Loucy (cell line): ENCODE results near the gene CENPO.

Experiments
- H2AFZ ChIP-seq: fragments of 200-600 bp; sonication (generic); 2 replicates; pipeline ENCODE4 v1.6.0; 2016; ENCODE audit warnings: antibody characterized with exemption, mild to moderate bottlenecking, low read length, moderate library complexity
- H3F3A ChIP-seq: fragments of 200-600 bp; 2 replicates; pipeline ENCODE4 v1.6.0; 2016; ENCODE audit warnings: antibody characterized with exemption, low read depth, mild to moderate bottlenecking
- H3K27me3 ChIP-seq: fragments of 200-600 bp; sonication (generic); 2 replicates; pipeline ENCODE4 v1.6.1; 2014; ENCODE audit warnings: low read length, mild to moderate bottlenecking; ENCODE audit not compliant: insufficient read depth, poor library complexity, severe bottlenecking
- H3K36me3 ChIP-seq: fragments of 200-600 bp; sonication (generic); 2 replicates; pipeline ENCODE4 v1.6.1; 2016; ENCODE audit warnings: low read length; ENCODE audit not compliant: insufficient read depth
- H3K4me1 ChIP-seq: fragments of 200-600 bp; sonication (generic); 2 replicates; pipeline ENCODE4 v1.5.1; 2014; ENCODE audit warnings: low read length, mild to moderate bottlenecking; ENCODE audit not compliant: insufficient read depth, poor library complexity, severe bottlenecking
- H3K4me2 ChIP-seq: fragments of 200-600 bp; sonication (generic); 2 replicates; pipeline ENCODE4 v1.6.0; 2014; ENCODE audit warnings: antibody characterized with exemption, low read length, low read depth, mild to moderate bottlenecking; ENCODE audit not compliant: poor library complexity, severe bottlenecking
- H3K4me3 ChIP-seq: fragments of 200-600 bp; sonication (generic); 2 replicates; pipeline ENCODE4 v1.5.1; 2014; ENCODE audit warnings: low read length, mild to moderate bottlenecking, mixed read lengths; ENCODE audit not compliant: poor library complexity, severe bottlenecking
- H3K79me2 ChIP-seq: fragments of 200-600 bp; sonication (generic); 2 replicates; pipeline ENCODE4 v1.6.1; 2014; ENCODE audit warnings: low read length; ENCODE audit not compliant: insufficient read depth
- H3K9ac ChIP-seq: fragments of 200-600 bp; sonication (generic); 2 replicates; pipeline ENCODE4 v1.6.0; 2014; ENCODE audit warnings: mild to moderate bottlenecking, low read depth, low read length, moderate library complexity; ENCODE audit not compliant: poor library complexity, severe bottlenecking
- H3K9me2 ChIP-seq: fragments of 200-600 bp; sonication (generic); replicated peaks from 2 replicates; pipeline ENCODE4 v1.6.1; 2016; ENCODE audit warnings: low read depth, low read length, mixed read lengths
- H3K9me3 ChIP-seq: fragments of 200-600 bp; sonication (generic); 2 replicates; pipeline ENCODE4 v1.6.1; 2014; ENCODE audit warnings: mild to moderate bottlenecking, antibody characterized with exemption, low read length, low read depth; ENCODE audit not compliant: insufficient read depth
- H4K20me1 ChIP-seq: fragments of 200-600 bp; sonication (generic); 2 replicates; pipeline ENCODE4 v1.6.0; 2014; ENCODE audit warnings: antibody characterized with exemption, low read length, mild to moderate bottlenecking; ENCODE audit not compliant: insufficient read depth, poor library complexity, severe bottlenecking
- CTCF ChIP-seq: fragments of 200-600 bp; sonication (generic); conservative IDR thresholded peaks from 2 replicates; pipeline ENCODE4 v1.5.1; 2014; ENCODE audit warnings: mild to moderate bottlenecking, antibody characterized with exemption, low read length
- EZH2phosphoT487 ChIP-seq: fragments of 200-600 bp; IDR thresholded peaks from 2 replicates; pipeline ENCODE4 v1.6.1; 2018; ENCODE audit warnings: antibody characterized with exemption, mild to moderate bottlenecking, moderate library complexity, borderline replicate concordance

CENPO gene

DNA sequence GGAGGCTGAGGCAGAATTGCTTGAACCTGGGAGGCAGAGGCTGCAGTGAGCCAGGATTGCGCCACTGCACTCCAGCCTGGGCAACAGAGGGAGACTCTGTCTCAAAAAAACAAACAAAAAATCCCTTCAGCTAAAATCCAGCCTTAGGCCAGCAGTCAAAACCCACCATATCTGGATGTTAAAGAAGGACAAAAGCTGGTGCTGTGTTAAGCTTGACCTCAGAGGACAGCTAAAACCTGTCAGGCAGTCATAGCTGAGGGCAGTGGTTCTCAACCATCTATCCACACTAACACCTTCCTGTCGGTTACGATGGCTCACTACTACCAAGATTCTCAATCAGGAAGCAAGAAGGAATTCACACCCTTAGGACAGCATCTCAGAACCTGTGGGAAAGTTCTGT is 9.6 kb upstream of the CENPO start:
- Histone ChIP-seq H3K27me3 (no peaks in the 10 kb centered on the region), H3K4me3 (no peak overlapping the region), H3K79me2 (no peaks in the 10 kb centered on the region), H3K4me2 (no peak overlapping the region), H4K20me1 (no peaks in the 10 kb centered on the region), H3K4me1 (peaks cover 11% of the 10 kb centered on the region), H3K36me3 (no peaks in the 10 kb centered on the region), H2AFZ (no peak overlapping the region), H3F3A (no peaks in the 10 kb centered on the region), H3K9me2 (no peaks in the 10 kb centered on the region), H3K9me3 (no peaks in the 10 kb centered on the region), H3K9ac (no peak overlapping the region)
- TF ChIP-seq EZH2phosphoT487 (no peak), CTCF (no peak)

DNA sequence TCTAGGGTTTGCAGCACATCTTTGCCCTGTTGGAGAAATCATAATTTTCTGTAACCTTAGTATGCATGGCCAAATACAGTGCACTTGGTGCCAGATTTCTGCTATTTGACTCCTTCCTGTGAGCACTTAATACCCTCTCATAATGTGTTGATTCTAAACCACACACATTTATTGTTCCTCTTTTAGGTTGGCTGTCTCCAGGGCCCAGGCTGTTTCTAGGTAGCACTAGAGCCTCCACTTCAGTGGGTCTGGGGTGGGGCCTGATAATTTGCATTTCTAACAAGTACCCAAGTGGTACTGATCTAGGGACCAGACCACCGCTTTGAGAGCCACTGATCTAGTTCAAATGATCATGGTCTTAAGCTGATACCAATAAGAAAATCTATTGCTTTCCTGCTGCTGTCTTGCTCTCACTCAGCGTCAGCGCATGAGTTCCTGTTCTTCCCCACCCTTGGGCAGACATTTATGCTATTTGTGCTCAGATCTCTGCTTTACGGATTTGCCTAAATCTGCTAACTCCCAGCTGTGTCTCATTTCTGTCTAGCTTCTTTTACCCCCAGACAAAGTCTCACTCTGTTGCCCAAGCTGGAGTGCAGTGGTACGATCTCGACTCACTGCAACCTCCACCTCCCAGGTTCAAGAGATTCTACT is 7.4 kb upstream of the CENPO start:
- Histone ChIP-seq H3K4me1 (peaks cover 11% of the 10 kb centered on the region), H3K27me3 (no peaks in the 10 kb centered on the region), H3K9me2 (no peaks in the 10 kb centered on the region), H3K79me2 (no peaks in the 10 kb centered on the region), H3K9me3 (no peaks in the 10 kb centered on the region), H3K9ac (no peak overlapping the region), H3K4me2 (peak overlapping the region; percentile 24), H3K4me3 (no peak overlapping the region), H3F3A (no peaks in the 10 kb centered on the region), H4K20me1 (no peaks in the 10 kb centered on the region), H2AFZ (no peak overlapping the region), H3K36me3 (no peaks in the 10 kb centered on the region)
- TF ChIP-seq EZH2phosphoT487 (no peak), CTCF (no peak)

DNA sequence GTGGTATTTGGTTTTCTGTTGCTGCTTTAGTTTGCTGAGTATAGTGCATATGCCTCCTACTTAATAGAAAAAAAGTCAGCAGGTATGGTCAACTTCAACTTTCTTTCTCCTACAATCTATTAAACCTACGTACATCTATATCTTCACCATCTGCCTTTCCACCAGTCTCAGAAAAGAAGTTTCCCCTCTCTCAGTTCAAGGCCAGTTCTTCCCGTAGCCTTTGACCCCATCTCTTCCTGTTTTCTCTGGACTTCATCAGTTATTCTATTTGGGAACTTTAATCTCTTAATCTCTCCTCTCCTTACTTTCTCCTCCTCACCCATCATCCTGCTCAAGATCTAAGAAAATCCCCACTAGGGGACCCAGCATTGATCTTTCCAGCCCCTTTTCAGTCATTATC is 5.7 kb upstream of the CENPO start:
- no peaks in the 10 kb centered on the region for H3K36me3 ChIP-seq
- no peak overlapping the region for H2AFZ ChIP-seq
- H3K4me3 ChIP-seq = no peak overlapping the region
- H3K9me3 ChIP-seq = no peaks in the 10 kb centered on the region
- no peaks in the 10 kb centered on the region for H4K20me1 ChIP-seq
- H3K9ac ChIP-seq = no peak overlapping the region
- H3K27me3 ChIP-seq = no peaks in the 10 kb centered on the region
- no peaks in the 10 kb centered on the region for H3K79me2 ChIP-seq
- H3K9me2 ChIP-seq = no peaks in the 10 kb centered on the region
- peaks cover 25% of the 10 kb centered on the region for H3K4me1 ChIP-seq
- no peak for TF ChIP-seq EZH2phosphoT487
- no peak for TF ChIP-seq CTCF
- no peaks in the 10 kb centered on the region for H3F3A ChIP-seq
- H3K4me2 ChIP-seq = no peak overlapping the region
